Smooth muscle cell (in vitro differentiated cells): ENCODE results near the gene MXI1. TPM values are rescaled to one million over a fixed set of nuclear protein-coding genes. Genes with fewer than 3 reads are reported as not detected.

Experiments used
- DNase-seq: peaks from one replicate; lab custom pipeline; 2025; ENCODE audit not compliant: unreplicated experiment; lab: John Stamatoyannopoulos, UW
- H2AFZ ChIP-seq: fragments of 200-600 bp; sonication (generic); 2 replicates; pipeline ENCODE4 v1.6.0; 2016; ENCODE audit warnings: antibody characterized with exemption, low read depth, mild to moderate bottlenecking
- H3F3A ChIP-seq: fragments of 200-600 bp; sonication (generic); 2 replicates; pipeline ENCODE4 v1.6.0; 2017; ENCODE audit warnings: antibody characterized with exemption, low read depth
- H3K27ac ChIP-seq: fragments of 200-600 bp; sonication (generic); 2 replicates; pipeline ENCODE4 v1.5.1; 2016; ENCODE audit warnings: low read depth, mild to moderate bottlenecking
- H3K27me3 ChIP-seq: fragments of 200-600 bp; sonication (generic); 2 replicates; pipeline ENCODE4 v1.6.1; 2016; ENCODE audit warnings: low read depth, mild to moderate bottlenecking
- H3K36me3 ChIP-seq: fragments of 200-600 bp; sonication (generic); 2 replicates; pipeline ENCODE4 v1.5.1; 2016; ENCODE audit warnings: low read depth
- H3K4me1 ChIP-seq: fragments of 200-600 bp; sonication (generic); 2 replicates; pipeline ENCODE4 v1.5.1; 2016; ENCODE audit warnings: low read depth
- H3K4me2 ChIP-seq: fragments of 200-600 bp; sonication (generic); 2 replicates; pipeline ENCODE4 v1.6.0; 2016; ENCODE audit warnings: mild to moderate bottlenecking
- H3K4me3 ChIP-seq: fragments of 200-600 bp; sonication (generic); 2 replicates; pipeline ENCODE4 v1.5.1; 2016; ENCODE audit warnings: mild to moderate bottlenecking
- H3K79me2 ChIP-seq: fragments of 200-600 bp; sonication (generic); 2 replicates; pipeline ENCODE4 v1.6.0; 2016; ENCODE audit warnings: low read depth, mild to moderate bottlenecking
- H3K9ac ChIP-seq: fragments of 200-600 bp; sonication (generic); 2 replicates; pipeline ENCODE4 v1.6.0; 2016; ENCODE audit warnings: low read depth
- H3K9me3 ChIP-seq: fragments of 200-600 bp; sonication (generic); replicated peaks from 2 replicates; pipeline ENCODE4 v1.5.1; 2016; ENCODE audit warnings: low read depth
- H4K20me1 ChIP-seq: fragments of 200-600 bp; sonication (generic); 2 replicates; pipeline ENCODE4 v1.6.0; 2016; ENCODE audit warnings: low read depth
- CTCF ChIP-seq: fragments of 200-600 bp; sonication (generic); IDR thresholded peaks from 2 replicates; pipeline ENCODE4 v1.5.1; 2017; ENCODE audit warnings: borderline replicate concordance, mild to moderate bottlenecking, antibody characterized with exemption; ENCODE audit not compliant: insufficient read depth, poor library complexity, severe bottlenecking
- WGBS: methylation state at CpG from one replicate; pipeline ENCODE4 v1.1.7; 2016; ENCODE audit warnings: low lambda C conversion rate; 5-methylcytosine and 5-hydroxymethylcytosine counted together
- polyA plus RNA-seq: library from polyadenylated mRNA; unstranded; fragments of >200 nt; fragmentation: Nextera tagmentation; extraction: Ambion mirVana; gene quantifications from 2 replicates; pipeline ENCODE4 v1.2.1, GENCODE V29; 2016
- total RNA-seq: library from RNA; depleted of rRNA; stranded (reverse); fragments of >200 nt; gene quantifications from 2 replicates; pipeline ENCODE4 v1.2.3, GENCODE V29; 2014

The MXI1 gene
- total and polyA plus RNA-seq, 2 experiments from 2014 or later: 35.9 to 52.3 TPM

- Histone ChIP-seq H2AFZ (no peak overlapping the region), H3K79me2 (peaks cover 22% of the 10 kb centered on the region), H3K4me3 (no peak overlapping the region), H3K27me3 (no peaks in the 10 kb centered on the region), H3K4me1 (no peaks in the 10 kb centered on the region), H3F3A (peaks cover 12% of the 10 kb centered on the region), H3K9me3 (no peaks in the 10 kb centered on the region), H3K36me3 (no peaks in the 10 kb centered on the region), H3K9ac (no peak overlapping the region), H3K4me2 (peak overlapping the region; percentile 81), H4K20me1 (peaks cover 74% of the 10 kb centered on the region), H3K27ac (peak overlapping the region; percentile 75)
- 83% methylated on average over 4 of the region's 4 CpGs for WGBS
- TF ChIP-seq CTCF: no peak
- DNase-seq: no peak
These were observed 15.4 kb downstream of the MXI1 start for GRCh38 chr10:110222641-110223297.

- no peak for TF ChIP-seq CTCF
- no peaks in the 10 kb centered on the region for H3K27me3 ChIP-seq
- no peak overlapping the region for H3K9ac ChIP-seq
- H3K79me2 ChIP-seq: peaks cover 16% of the 10 kb centered on the region
- 89% methylated on average over 13 of the region's 13 CpGs for WGBS
- H3K9me3 ChIP-seq: no peaks in the 10 kb centered on the region
- no peak overlapping the region for H3K27ac ChIP-seq
- H3K36me3 ChIP-seq: no peaks in the 10 kb centered on the region
- no peak for DNase-seq
- H2AFZ ChIP-seq: no peak overlapping the region
- no peaks in the 10 kb centered on the region for H3K4me1 ChIP-seq
- no peak overlapping the region for H3K4me3 ChIP-seq
- H3F3A ChIP-seq: peaks cover 12% of the 10 kb centered on the region
- no peak overlapping the region for H3K4me2 ChIP-seq
- H4K20me1 ChIP-seq: peaks cover 74% of the 10 kb centered on the region
These were observed 16.0 kb downstream of the MXI1 start for GRCh38 chr10:110223298-110223925.

- H3K4me1 ChIP-seq: no peaks in the 10 kb centered on the region
- H3K27ac ChIP-seq: peak overlapping the region; percentile 61
- H3K36me3 ChIP-seq: no peaks in the 10 kb centered on the region
- peaks cover 73% of the 10 kb centered on the region for H4K20me1 ChIP-seq
- no peaks in the 10 kb centered on the region for H3K9me3 ChIP-seq
- H3K9ac ChIP-seq: no peak overlapping the region
- DNase-seq: no peak
- peak overlapping the region; percentile 89 for H3K4me3 ChIP-seq
- H3F3A ChIP-seq: peaks cover 12% of the 10 kb centered on the region
- H2AFZ ChIP-seq: peak overlapping the region; percentile 8
- TF ChIP-seq CTCF: no peak
- H3K79me2 ChIP-seq: peaks cover 15% of the 10 kb centered on the region
- H3K27me3 ChIP-seq: no peaks in the 10 kb centered on the region
- H3K4me2 ChIP-seq: peak overlapping the region; percentile 80
- 76% methylated on average over 9 of the region's 9 CpGs for WGBS
These were observed 17.6 kb downstream of the MXI1 start for GRCh38 chr10:110224992-110225391.

GRCh38 chr10:110225441-110225755 is 18.0 kb downstream of the MXI1 start:
- 9% methylated on average over 8 of the region's 8 CpGs for WGBS
- peak overlapping the region; percentile 8 for H2AFZ ChIP-seq
- H3K4me2 ChIP-seq: peak overlapping the region; percentile 80
- H3K9me3 ChIP-seq: no peaks in the 10 kb centered on the region
- no peak for DNase-seq
- H3K79me2 ChIP-seq: peaks cover 15% of the 10 kb centered on the region
- H3F3A ChIP-seq: peaks cover 12% of the 10 kb centered on the region
- no peaks in the 10 kb centered on the region for H3K36me3 ChIP-seq
- no peak overlapping the region for H3K9ac ChIP-seq
- TF ChIP-seq CTCF: no peak
- H3K27me3 ChIP-seq: no peaks in the 10 kb centered on the region
- peaks cover 73% of the 10 kb centered on the region for H4K20me1 ChIP-seq
- H3K4me1 ChIP-seq: no peaks in the 10 kb centered on the region
- H3K27ac ChIP-seq: peak overlapping the region; percentile 61
- H3K4me3 ChIP-seq: peak overlapping the region; percentile 89
